Psoas muscle (tissue), 8 donors: ENCODE results near the gene ACBD3. TPM values are rescaled to one million over a fixed set of nuclear protein-coding genes. Genes with fewer than 3 reads are reported as not detected.

ENCODE experiments used
- ATAC-seq, 4 donors: fragments of 200-7000 bp; cut with Tn5 transposase; one replicate each; pipeline ENCODE4 v1.9.1; 2020; ENCODE audit warnings: moderate library complexity in 3 of 4, mild to moderate bottlenecking in 2 of 4
- DNase-seq, 2 donors: peaks; one replicate each; pipeline ENCODE4 v3.0.0-alpha.2; 2020
- H3K27ac ChIP-seq: fragments of 200-600 bp; one replicate; pipeline ENCODE4 v1.8.0; 2022
- H3K27me3 ChIP-seq, 3 donors: fragments of 200-600 bp in 1 of 3; one replicate each; pipeline versions ENCODE4 v1.6.1 to v1.8.0; 2013 to 2022; ENCODE audit warnings: low read length in 2 of 3, mild to moderate bottlenecking in 2 of 3, moderate library complexity in 1 of 3; ENCODE audit not compliant: insufficient read depth in 3 of 3
- H3K36me3 ChIP-seq, 2 donors: fragments of 200-600 bp in 1 of 2; one replicate each; pipeline versions ENCODE4 v1.6.1 to v1.8.0; 2013 to 2022; ENCODE audit warnings: low read depth in 1 of 2, mild to moderate bottlenecking in 1 of 2, moderate library complexity in 1 of 2; ENCODE audit not compliant: insufficient read depth in 1 of 2
- H3K4me1 ChIP-seq: fragments of 200-600 bp; one replicate; pipeline ENCODE4 v1.8.0; 2022
- H3K4me3 ChIP-seq: fragments of 200-600 bp; one replicate; pipeline ENCODE4 v1.8.0; 2022; ENCODE audit warnings: mild to moderate bottlenecking
- H3K9me3 ChIP-seq: fragments of 200-600 bp; one replicate; pipeline ENCODE4 v1.8.0; 2022
- WGBS, 3 donors: extraction: QIAGEN DNeasy Blood & Tissue Kit; methylation state at CpG; one replicate each; pipeline versions ENCODE4 v1.1.6 to v1.1.7; 2013; 5-methylcytosine and 5-hydroxymethylcytosine counted together
- intact Hi-C, 2 donors: fragments of 100-400 bp; cut with DNase I; formaldehyde crosslinking; loops; one replicate each; pipeline versions ENCODE4 v1.11.0 to v1.14.2; 2022
- polyA plus RNA-seq, 3 donors: library from polyadenylated mRNA; stranded (reverse); fragments of 200-250 nt; gene quantifications; one replicate each; pipeline ENCODE4 v1.2.3, GENCODE V29; 2013
- total RNA-seq, 4 donors: library from RNA; stranded (reverse); fragmentation: NEBNext Ultra II Directional in 2 of 4; extraction: Animal tissue kit (Norgen Biotek cat#: 25700) in 2 of 4; gene quantifications; one replicate each; pipeline versions ENCODE4 v1.2.1 to v1.2.4, GENCODE V29; 2021 to 2023
- TF ChIP-seq, protein P1 (sequence below): fragments of 200-600 bp; IDR thresholded peaks from one replicate; pipeline ENCODE4 v1.8.0; 2022; ENCODE audit warnings: antibody characterized with exemption
- donor health status: healthy with polysubstance abuse.
- donor health status: DM: no; HTN: no; CAD: no; lungs with moderate emphysema.
- donor health status: Bipolar disorder and iron deficiency.
- donor health status: healthy.
- donor health status: DM: yes; HTN: yes; CAD: no.
- donor health status: DM: no; HTN: no; CAD: no.
- donor health status: DM: no; HTN: no; CAD: no.
- donor health status: DM: yes; HTN: yes; CAD: no.

The ACBD3 gene
- total and polyA plus RNA-seq, 7 donors: 13.4 to 35.0 (median 29.3) TPM

DNA sequence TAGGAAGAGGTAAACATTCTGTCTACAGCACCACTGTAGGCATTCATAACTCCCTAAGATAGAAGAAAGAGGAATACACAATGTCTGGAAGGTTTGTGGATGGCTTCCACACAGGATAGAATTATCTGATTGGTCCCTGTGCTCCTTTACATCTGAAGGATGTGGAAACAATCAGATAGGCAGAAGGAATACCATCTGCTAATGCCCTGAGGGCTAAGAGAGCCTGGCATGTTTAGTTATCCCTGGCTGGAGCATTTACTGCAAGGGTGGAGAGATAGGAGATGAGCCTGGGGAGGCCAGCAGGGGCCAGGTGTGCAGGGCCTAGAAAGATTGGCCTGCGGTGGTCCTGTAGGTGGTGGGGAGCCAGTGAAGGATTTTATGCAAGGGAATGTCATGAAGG lies 8.6 kb upstream of the ACBD3 start:
- TF ChIP-seq, protein P1, sequence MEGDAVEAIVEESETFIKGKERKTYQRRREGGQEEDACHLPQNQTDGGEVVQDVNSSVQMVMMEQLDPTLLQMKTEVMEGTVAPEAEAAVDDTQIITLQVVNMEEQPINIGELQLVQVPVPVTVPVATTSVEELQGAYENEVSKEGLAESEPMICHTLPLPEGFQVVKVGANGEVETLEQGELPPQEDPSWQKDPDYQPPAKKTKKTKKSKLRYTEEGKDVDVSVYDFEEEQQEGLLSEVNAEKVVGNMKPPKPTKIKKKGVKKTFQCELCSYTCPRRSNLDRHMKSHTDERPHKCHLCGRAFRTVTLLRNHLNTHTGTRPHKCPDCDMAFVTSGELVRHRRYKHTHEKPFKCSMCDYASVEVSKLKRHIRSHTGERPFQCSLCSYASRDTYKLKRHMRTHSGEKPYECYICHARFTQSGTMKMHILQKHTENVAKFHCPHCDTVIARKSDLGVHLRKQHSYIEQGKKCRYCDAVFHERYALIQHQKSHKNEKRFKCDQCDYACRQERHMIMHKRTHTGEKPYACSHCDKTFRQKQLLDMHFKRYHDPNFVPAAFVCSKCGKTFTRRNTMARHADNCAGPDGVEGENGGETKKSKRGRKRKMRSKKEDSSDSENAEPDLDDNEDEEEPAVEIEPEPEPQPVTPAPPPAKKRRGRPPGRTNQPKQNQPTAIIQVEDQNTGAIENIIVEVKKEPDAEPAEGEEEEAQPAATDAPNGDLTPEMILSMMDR: no peak
- Histone ChIP-seq H3K4me3 (no peak overlapping the region), H3K4me1 (no peaks in the 10 kb centered on the region), H3K36me3 (no peaks in the 10 kb centered on the region), H3K27ac (no peak overlapping the region), H3K9me3 (no peaks in the 10 kb centered on the region), H3K27me3 (no peaks in the 10 kb centered on the region)
- intact Hi-C loops: loop anchor here in 1 of 2 donors (2.0 kb wide), 1 partner anchor 66 kb away; no protein-coding TSS in a partner anchor
- DNase-seq: no peak
- WGBS, 3 donors: 76 to 88% (median 84%) methylated on average over 1 of the region's 1 CpG
- ATAC-seq: no peak

DNA sequence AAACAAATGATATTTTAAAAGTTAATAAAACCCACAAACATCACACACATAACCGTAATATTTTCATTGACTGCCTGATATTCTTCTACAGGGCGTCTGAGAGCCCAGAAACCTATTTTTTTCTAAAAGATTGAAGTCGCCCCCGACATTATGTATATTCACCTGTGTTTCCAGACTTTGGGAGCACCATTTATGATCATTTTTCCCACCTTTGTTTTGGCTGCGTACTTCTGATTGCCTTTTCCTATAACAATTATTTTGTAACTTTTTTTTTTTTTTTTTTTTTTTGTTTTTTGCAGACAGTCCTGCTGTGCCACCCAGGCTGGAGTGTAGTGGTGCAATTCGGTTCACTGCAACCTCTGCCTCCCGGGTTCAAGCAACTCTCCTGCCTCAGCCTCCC lies 839 bp upstream of the ACBD3 start:
- TF ChIP-seq, protein P1: no peak
- Histone ChIP-seq H3K27me3 (no peaks in the 10 kb centered on the region), H3K27ac (peak overlapping the region; percentile 90), H3K4me3 (peak overlapping the region; percentile 72), H3K36me3 (peaks cover 0 to 12% of the 10 kb centered on the region in 2 donors), H3K9me3 (no peaks in the 10 kb centered on the region), H3K4me1 (peaks cover 29% of the 10 kb centered on the region)
- intact Hi-C loops: no loop called here
- WGBS, 3 donors: 82 to 91% (median 89%) methylated on average over 7 of the region's 7 CpGs
- no peak for DNase-seq
- no peak for ATAC-seq

DNA sequence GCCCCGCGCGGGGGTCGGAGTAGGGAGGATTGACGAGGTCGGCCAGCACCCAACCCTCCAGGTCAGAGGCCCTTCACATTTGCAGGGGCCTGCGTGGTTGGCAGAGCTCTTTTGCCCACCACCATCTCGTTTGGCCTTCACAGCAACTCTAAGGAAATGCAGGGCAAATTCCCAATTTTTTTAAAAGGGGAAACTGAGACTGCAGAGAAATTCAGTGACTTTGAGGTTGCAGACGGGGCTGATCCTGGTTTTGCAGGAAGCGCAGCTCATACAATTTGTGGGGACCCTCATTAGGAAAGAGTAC lies 430 bp upstream of the ACBD3 start:
- H3K4me1 ChIP-seq: peaks cover 33% of the 10 kb centered on the region
- intact Hi-C loops: no loop called here

DNA sequence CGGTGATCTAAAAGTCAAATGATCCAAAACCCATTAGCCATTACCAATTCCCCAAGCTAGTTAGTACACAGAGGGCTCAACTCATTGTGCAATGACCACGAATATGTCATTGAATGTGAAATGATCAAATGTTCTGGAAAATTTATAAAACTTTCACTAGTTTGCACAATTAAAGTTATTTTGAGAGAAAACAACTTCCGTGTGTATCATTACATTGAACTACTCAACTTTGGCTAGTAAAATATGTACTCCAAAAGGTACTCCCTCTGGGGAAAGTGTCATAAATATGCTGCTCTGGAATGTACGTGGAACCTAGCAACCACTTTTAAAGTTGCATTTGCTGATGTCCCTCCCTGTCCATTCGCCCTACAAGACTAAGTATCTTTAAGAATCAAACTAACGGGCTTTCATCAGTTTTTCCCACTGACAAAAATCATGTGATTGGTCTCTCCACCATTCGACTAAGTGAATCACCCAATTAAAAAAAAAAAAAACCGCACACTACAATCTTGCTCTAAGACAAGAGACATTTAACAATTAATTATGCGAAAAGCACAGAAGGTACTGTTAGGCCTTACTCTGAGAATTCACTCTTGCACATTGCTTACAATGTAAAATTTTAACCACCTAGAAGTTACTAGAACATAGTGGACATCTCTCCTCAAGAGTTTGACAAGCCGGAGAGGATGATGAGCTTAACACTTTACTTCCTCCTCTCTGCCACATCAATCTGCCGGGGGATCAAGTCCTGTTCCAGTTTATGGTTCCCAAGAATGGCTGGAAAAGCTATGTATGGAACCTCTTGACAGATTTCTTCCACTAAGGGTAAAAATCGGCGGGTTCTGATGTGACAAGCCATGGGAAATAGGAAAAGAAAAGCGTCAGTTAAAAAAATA lies 1.2 kb downstream of the ACBD3 start:
- no peaks in the 10 kb centered on the region for H3K9me3 ChIP-seq
- DNase-seq: no peak
- H3K27me3 ChIP-seq: no peaks in the 10 kb centered on the region
- H3K4me1 ChIP-seq: peaks cover 48% of the 10 kb centered on the region
- H3K36me3 ChIP-seq: peaks cover 0 to 15% of the 10 kb centered on the region in 2 donors
- TF ChIP-seq, protein P1: no peak
- ATAC-seq: no peak
- intact Hi-C loops: no loop called here
- H3K27ac ChIP-seq: peak overlapping the region; percentile 90
- peak overlapping the region; percentile 72 for H3K4me3 ChIP-seq
- WGBS, 3 donors: 23 to 29% (median 24%) methylated on average over 14 of the region's 14 CpGs

More for the DNA sequence above, 430 bp upstream of the ACBD3 start:
- ATAC-seq (no peak), DNase-seq (no peak)
- peak overlapping the region; percentile 90 for H3K27ac ChIP-seq
- H3K27me3 ChIP-seq: no peaks in the 10 kb centered on the region
- no peaks in the 10 kb centered on the region for H3K9me3 ChIP-seq
- H3K4me3 ChIP-seq: peak overlapping the region; percentile 72
- 6 to 9% (median 6%) methylated on average over 10 of the region's 10 CpGs for WGBS, 3 donors
- H3K36me3 ChIP-seq: peaks cover 0 to 12% of the 10 kb centered on the region in 2 donors
- TF ChIP-seq, protein P1: no peak
